HG03280 (cell line): Measurements from ENCODE around the gene COL6A2.
"Not testable (repeated sequence)": the region's sequence is repeated elsewhere in the genome, so short reads cannot be mapped to it uniquely, and the experiment has no call there.

ENCODE experiments used
- ATAC-seq: cut with Tn5 transposase; IDR thresholded peaks from one replicate; pipeline ENCODE4 v1.9.1; 2021; ENCODE audit warnings: mild to moderate bottlenecking, moderate library complexity; ENCODE audit not compliant: unreplicated experiment

The COL6A2 gene

DNA sequence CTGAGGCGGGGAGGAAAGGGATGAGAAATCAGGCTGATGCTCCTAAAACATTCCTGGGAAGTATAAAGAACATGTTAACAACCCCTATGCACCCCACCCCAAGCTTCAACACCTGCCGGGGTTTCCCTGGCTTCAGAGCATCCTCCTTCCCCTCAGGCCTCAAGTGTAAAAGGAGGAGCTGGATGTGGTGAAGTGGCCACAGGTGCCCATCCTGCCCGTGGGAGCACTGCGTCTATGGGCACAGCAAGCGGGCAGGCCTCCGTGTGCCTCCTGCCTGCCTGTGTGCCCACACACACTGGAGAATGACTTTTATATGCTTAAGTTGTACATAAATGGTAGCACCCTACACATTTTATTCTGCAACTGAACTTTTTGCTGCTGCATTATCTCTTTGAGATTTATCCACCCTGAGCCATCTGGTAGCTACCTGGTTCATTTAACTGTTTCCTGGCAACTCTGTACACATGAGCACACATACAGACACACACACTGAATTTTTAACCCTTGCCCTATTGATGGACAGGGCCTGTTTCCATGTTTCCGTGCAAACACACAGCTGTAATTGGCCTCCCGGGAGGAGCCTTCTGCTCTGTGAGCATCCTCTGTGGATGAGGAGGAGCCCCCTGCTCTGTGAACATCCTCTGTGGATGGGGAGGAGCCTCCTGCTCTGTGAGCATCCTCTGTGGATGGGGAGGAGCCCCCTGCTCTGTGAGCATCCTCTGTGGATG is 70.9 kb downstream of the COL6A2 start:
- ATAC-seq = no peak

DNA sequence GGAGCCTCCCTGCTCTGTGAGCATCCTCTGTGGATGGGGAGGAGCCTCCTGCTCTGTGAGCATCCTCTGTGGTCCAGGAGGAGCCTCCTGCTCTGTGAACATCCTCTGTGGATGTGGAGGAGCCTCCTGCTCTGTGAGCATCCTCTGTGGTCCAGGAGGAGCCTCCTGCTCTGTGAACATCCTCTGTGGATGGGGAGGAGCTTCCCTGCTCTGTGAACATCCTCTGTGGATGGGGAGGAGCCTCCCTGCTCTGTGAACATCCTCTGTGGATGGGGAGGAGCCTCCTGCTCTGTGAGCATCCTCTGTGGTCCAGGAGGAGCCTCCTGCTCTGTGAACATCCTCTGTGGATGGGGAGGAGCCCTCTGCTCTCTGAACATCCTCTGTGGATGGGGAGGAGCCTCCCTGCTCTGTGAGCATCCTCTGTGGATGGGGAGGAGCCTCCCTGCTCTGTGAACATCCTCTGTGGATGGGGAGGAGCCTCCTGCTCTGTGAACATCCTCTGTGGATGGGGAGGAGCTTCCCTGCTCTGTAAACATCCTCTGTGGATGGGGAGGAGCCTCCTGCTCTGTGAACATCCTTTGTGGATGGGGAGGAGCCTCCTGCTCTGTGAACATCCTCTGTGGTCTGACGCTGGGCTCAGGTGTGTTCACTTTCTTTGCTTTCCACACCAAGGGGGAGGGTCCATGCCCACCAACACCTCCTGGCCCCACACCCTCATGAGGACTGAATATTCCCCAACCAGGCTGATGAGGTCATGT is 72.7 kb downstream of the COL6A2 start:
- ATAC-seq = not testable (repeated sequence)

DNA sequence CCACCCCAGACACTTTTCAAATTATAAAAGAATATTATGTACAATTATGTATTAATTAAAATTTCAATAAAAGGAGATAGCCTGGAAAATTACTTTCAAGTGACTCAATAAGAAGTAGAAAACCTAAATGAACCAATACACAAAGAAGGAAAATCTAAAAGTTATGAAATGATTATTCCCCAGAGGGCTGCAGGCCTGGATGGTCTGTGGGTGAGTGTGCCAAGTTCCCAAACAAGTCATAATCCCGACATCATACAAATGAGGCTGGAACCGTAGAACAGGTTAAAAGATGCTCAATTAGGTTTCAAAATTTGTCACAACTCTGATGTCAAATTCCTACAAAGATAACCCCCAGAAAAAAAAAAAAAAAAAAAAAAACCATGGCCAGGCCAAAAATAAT is 73.7 kb downstream of the COL6A2 start:
- no peak for ATAC-seq

DNA sequence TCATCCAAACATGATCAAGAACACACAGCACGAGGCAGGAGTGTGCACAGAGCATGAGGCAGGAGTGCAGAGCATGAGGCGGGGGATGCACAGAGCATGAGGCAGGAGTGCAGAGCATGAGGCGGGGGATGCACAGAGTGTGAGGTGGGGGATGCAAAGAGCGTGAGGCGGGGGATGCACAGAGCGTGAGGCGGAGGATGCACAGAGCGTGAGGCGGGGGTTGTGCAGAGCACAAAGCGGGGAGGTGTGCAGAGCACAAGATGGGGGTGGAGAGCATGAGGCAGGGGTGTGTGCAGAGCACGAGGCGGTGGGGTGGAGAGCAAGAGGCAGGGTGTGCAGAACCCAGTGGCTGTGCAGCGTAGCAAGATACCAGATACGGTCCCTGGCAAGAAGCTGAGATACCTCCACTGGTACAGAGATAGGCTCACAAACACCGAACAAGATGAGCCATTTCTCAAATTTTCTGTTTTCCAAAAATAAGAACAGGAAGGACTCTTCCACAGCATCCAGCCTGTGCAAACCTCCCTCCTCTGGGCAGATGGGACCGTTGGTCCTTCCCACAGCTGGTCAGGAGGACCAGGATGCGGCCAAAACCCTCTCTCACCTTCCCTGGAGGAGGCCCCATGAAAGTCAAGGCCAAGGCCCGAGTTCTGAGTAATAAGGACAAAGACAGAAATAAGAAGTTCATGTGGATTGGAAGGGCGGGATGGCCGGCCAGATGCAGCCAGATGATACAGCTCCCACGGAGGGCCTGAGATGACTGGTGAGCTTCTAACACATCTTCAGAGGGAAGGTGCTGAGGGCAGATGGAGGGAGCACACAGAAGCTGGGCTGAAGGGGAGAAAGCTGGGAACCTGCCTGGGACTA is 74.3 kb downstream of the COL6A2 start:
- ATAC-seq = no peak

- ATAC-seq = no peak
Observed at GRCh38 chr21:46172863-46173528, 75.1 kb downstream of the COL6A2 start.

DNA sequence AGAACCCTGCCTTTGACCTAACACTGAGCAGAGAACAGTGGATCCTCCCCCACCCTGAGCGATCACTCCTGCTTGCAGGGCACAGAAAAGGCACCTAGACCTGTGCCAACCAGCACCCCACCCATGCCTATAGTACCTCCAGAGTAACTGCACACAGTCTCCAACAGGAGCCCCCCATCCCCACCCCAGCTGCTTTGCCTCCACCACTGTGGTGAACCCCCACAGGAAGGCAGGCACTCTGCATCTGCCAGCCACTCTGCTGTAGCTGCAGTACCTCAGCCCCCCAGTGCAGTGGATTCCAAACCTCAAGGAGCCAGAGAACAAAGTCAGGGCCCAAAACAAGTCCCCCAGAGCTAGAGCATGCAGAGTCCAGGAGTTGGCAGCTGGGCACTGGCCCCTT is 75.7 kb downstream of the COL6A2 start:
- no peak for ATAC-seq

DNA sequence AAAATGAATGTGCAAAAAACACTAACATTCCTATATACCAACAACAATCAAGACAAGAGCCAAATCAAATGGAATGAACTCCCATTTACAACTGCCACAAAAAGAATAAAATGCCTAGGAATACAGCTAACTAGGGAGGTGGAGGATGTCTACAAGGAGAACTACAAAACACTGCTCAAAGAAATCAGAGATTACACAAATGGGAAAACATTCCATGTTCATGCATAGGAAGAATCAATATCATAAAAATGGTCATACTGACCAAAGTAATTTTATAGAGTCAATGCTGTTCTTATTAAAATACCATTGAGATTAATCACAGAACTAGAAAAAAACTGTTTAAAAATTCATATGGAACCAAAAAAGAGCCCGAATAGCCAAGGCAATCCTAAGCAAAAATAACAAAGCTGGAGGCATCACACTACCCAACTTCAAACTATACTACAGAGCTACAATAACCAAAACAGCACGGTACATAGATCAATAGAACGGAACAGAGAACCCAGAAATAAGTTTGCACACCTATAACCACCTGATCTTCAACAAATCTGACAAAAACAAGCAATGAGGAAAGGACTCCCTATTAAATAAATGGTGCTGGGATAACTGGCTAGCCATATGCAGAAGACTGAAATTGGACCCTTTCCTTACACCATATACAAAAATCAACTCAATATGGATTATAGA is 78.7 kb downstream of the COL6A2 start:
- ATAC-seq = not testable (repeated sequence)

- no peak for ATAC-seq
Observed at GRCh38 chr21:46178961-46179360, 81.0 kb downstream of the COL6A2 start.
